GM23248 (cell line): ENCODE data around the gene PIP4K2A.
"Not testable (repeated sequence)": the region's sequence is repeated elsewhere in the genome, so short reads cannot be mapped to it uniquely, and the experiment has no call there.

ENCODE experiments used
- EZH2 ChIP-seq: fragments of 200-600 bp; sonication (generic); IDR thresholded peaks from 2 replicates; pipeline ENCODE4 v1.6.1; 2018; ENCODE audit warnings: antibody characterized with exemption, mild to moderate bottlenecking; ENCODE audit not compliant: insufficient read depth, poor library complexity, severe bottlenecking
- EZH2phosphoT487 ChIP-seq: fragments of 200-600 bp; sonication (generic); IDR thresholded peaks from 2 replicates; pipeline ENCODE4 v1.6.1; 2018; ENCODE audit warnings: antibody characterized with exemption, moderate library complexity, mild to moderate bottlenecking, low read depth; ENCODE audit not compliant: insufficient read depth

DNA sequence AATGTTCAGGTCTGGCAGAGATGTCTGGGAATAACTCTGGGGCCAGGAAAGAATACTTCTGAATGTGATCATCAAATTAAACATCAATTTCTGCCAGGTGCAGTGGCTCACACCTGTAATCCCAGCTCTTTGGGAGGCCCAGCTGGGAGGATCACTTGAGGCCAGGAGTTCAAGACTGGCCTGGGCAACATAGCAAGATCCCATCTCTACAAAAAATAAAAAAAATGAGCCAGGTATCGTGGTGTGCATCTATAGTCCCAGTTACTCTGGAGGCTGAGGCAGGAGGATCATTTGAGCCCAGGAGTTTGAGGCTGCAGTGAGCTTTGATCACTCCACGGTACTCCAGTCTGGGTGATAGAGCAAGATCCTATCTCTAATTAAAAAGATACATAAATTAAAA, 214.4 kb downstream of the PIP4K2A start:
- TF ChIP-seq EZH2, EZH2phosphoT487: not testable (repeated sequence)
